NCI-H187 treated with DMSO at 0.1 percent for 48 hours (cell line): ENCODE results near the gene KLK10.

Experiments
- DNase-seq: peaks from one replicate; lab custom pipeline; 2025; lab: John Stamatoyannopoulos, UW

KLK10 gene

GRCh38 chr19:50967929-50968715 is 51.4 kb downstream of the KLK10 start:
- DNase-seq, result no peak

GRCh38 chr19:50964266-50964665 is 55.2 kb downstream of the KLK10 start:
- DNase-seq, result no peak

- no peak for DNase-seq
Measured at GRCh38 chr19:50963381-50963780, 56.1 kb downstream of the KLK10 start.
